Epithelial cell of esophagus (primary cell): Measurements from ENCODE around the gene NXN.
"Not testable (repeated sequence)": the region's sequence is repeated elsewhere in the genome, so short reads cannot be mapped to it uniquely, and the experiment has no call there.

Experiments used
- DNase-seq: peaks from one replicate; pipeline ENCODE4 v3.0.0; 2010; ENCODE audit warnings: low read depth
- H3K4me3 ChIP-seq: 2 replicates; pipeline ENCODE4 v1.5.1; 2011; ENCODE audit warnings: mild to moderate bottlenecking, low read length, control low read depth
- TF ChIP-seq, protein P1 (sequence below): IDR thresholded peaks from 2 replicates; pipeline ENCODE4 v1.5.1; 2011; ENCODE audit warnings: low read depth, mild to moderate bottlenecking, low read length, control low read depth, inconsistent platforms; ENCODE audit not compliant: insufficient read depth; ENCODE audit errors: missing control alignments

NXN gene

DNA sequence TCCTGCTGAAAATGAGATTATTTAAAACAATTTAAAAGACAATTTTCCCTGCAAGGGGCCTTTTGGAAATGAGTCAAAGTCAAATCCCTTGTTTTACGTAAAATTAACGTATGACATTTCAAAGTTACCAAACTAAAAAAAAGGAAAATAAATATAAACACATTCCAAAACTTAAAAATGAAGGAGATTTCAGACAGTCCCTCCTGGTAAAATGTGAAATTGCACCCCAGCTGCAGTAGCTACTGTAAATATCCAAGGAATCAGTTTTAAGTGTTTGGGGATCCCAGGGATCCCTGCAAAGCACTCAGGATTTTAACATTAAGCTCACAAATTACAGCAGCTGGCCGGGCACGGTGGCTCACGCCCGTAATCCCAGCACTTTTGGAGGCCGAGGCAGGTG is 63.3 kb downstream of the NXN start:
- TF ChIP-seq, protein P1, sequence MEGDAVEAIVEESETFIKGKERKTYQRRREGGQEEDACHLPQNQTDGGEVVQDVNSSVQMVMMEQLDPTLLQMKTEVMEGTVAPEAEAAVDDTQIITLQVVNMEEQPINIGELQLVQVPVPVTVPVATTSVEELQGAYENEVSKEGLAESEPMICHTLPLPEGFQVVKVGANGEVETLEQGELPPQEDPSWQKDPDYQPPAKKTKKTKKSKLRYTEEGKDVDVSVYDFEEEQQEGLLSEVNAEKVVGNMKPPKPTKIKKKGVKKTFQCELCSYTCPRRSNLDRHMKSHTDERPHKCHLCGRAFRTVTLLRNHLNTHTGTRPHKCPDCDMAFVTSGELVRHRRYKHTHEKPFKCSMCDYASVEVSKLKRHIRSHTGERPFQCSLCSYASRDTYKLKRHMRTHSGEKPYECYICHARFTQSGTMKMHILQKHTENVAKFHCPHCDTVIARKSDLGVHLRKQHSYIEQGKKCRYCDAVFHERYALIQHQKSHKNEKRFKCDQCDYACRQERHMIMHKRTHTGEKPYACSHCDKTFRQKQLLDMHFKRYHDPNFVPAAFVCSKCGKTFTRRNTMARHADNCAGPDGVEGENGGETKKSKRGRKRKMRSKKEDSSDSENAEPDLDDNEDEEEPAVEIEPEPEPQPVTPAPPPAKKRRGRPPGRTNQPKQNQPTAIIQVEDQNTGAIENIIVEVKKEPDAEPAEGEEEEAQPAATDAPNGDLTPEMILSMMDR = peak; percentile 20

GRCh38 chr17:915538-916201 is 63.9 kb downstream of the NXN start:
- DNase-seq = peak; percentile 100
- no peak overlapping the region for H3K4me3 ChIP-seq
- TF ChIP-seq, protein P1 = no peak

More for the DNA sequence above, 63.3 kb downstream of the NXN start:
- DNase-seq = no peak
- no peak overlapping the region for H3K4me3 ChIP-seq

DNA sequence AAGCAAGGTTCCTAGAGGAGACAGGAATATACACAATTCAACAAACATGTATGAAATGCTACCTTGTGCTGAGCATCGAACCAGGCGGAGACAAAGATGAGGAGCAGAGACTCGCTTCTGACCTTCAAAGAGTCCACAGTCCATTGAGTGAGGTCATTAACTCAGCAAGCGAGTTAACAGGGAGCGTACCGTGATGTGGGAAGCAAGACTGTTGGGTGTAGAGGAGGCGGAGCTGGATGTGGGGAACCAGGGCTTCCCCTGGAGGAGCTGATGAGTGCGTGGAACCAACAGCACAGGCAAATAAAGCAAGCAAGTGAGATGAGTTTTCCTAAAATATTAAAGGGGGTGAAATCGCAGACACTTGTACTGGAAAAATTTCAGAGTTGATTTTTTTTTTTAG is 65.0 kb downstream of the NXN start:
- TF ChIP-seq, protein P1 = no peak
- no peak for DNase-seq
- no peak overlapping the region for H3K4me3 ChIP-seq

- no peak overlapping the region for H3K4me3 ChIP-seq
- TF ChIP-seq, protein P1 = no peak
- no peak for DNase-seq
Measured at GRCh38 chr17:913207-913606, 66.4 kb downstream of the NXN start.

DNA sequence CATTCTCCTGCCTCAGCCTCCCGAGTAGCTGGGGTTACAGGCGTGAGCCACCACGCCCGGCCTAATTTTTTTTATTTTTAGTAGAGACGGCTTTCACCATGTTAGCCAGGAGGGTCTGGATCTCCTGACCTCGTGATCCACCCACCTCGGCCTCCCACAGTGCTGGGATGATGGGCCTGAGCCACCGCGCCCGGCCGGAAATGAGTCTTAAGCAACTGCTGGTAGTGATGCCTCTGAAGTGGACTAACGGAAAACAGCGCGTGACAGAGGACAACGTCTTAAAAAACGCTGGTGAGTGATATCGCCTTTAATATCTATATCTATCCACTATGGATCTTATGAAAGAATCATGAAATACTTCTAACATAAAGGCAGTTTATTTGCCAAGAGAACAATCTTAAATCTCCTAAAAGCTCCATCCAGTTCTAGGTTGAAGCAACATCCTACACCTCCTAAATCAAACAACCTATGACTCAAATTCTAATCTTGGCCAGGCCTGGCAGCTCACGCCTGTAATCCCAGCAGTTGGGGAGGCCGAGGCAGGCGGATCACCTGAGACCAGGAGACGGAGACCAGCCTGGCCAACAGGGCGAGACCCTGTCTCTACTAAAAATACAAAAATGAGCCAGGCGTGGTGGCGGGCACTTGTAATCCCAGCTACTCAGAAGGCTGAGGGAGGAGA is 69.8 kb downstream of the NXN start:
- no peak overlapping the region for H3K4me3 ChIP-seq
- TF ChIP-seq, protein P1 = no peak
- peak; percentile 69 for DNase-seq

DNA sequence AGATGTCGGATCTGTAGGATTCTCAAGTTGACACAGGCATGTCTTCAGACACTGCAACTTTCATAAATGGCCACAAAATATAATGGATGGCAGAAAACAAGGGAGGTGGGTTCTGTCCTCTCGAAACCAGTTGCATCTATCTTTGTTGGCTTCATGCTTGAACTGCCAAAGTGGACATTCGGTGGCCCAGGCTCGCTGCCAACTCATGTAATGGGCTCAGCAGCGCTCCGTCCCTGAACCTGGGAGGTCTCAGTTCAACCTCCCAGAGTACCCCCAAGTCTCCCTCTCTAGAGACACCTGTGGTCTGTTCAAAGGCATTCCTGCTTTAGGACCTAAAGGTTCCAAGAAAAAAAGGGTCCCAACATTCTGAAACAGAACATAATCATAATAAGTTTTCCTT is 71.9 kb downstream of the NXN start:
- no peak for DNase-seq
- H3K4me3 ChIP-seq = no peak overlapping the region

DNA sequence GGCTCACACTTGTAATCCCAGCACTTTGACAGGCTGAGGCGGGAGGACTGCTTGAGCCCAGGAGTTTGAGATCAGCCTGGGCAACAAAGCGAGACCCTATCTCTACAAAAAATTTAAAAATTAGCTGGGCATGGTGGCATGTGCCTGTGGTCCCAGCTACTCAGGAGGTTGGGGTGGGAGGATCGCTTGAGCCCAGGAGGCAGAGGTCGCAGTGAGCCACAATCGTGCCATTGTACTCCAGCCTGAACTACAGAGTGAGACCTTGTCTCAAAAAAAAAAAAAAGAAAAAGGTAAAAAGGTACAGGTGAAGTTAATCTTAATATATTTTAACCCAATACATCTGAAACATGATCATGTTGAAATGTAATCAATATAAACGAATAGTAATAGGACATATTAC is 73.9 kb downstream of the NXN start:
- not testable (repeated sequence) for DNase-seq, H3K4me3 ChIP-seq

More for the DNA sequence above, 71.9 kb downstream of the NXN start:
- TF ChIP-seq, protein P1 = no peak
